Measurements from ENCODE around the gene TMEM132C.

TMEM132C gene

DNA sequence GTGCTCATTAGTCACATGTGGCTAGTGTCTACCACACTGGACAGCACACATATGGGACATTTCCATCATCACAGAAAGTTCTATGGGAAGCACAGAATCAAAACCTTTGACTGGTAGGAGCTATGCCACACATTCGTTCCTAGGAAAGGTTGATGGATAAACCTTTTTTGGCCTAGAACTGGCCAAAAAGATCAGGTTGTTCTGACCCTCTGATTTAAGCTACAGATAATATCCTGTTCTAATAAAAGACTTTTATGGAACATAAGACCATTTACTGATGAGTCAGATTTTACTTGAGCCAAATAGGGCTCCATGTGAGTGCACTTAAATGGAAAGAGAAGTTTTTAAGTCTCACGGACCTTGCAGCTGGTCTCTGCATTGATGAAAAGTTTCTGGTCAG is 413.6 kb downstream of the TMEM132C start:
- no peak for FAIRE-seq

DNA sequence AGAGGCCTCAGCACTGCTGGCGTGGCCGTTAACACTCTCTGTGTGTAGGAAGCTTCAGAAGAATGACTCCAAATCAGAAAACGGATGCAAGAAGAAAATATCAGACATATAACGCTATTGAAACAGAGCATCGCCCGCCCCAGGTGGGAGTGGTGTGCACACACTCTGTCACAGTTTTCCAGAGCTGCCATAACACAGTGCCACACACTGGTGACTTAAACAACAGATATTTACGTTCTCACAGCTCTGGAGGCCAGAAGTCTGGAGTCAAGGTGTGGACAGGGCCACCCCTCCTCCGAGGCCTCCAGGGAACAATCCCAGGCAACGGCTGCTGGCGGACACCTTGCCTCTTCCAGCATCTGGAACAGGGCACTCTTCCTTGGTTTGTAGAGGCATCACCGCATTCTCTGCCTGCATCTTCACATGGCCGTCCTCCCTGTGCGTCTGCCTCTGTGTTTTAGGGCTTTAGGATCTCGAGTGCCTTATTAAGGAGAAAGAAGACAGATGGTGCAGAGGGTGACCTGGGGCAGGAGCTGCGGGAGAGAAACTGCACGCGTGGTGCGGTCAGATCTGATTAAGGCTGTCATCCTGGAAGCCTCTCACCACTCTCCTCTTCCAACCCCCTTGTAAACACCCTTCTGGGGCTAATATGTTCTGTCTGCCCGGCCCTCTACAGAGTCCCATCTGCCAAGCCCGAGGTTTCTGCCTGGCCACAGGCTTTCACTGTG is 415.7 kb downstream of the TMEM132C start:
- FAIRE-seq: no peak

DNA sequence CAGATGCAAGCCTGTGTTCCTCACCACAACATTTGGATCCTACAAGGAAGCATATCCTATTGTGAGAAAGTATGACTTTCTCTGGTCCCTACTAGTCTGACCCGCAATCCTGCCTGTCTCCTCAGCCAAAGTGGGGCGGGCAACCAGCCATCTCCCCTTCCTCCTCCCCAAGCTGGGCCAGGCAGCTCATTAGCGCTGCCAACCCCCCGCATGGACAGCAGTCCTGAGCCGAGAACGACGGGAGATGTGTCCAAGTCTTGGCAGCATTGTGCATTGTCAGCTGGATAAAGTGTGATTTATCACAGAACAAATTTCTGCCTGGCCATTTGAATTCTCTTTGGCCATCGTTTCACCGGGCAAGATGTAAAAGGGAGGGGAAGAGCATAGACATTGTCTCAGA is 417.4 kb downstream of the TMEM132C start:
- FAIRE-seq: no peak

DNA sequence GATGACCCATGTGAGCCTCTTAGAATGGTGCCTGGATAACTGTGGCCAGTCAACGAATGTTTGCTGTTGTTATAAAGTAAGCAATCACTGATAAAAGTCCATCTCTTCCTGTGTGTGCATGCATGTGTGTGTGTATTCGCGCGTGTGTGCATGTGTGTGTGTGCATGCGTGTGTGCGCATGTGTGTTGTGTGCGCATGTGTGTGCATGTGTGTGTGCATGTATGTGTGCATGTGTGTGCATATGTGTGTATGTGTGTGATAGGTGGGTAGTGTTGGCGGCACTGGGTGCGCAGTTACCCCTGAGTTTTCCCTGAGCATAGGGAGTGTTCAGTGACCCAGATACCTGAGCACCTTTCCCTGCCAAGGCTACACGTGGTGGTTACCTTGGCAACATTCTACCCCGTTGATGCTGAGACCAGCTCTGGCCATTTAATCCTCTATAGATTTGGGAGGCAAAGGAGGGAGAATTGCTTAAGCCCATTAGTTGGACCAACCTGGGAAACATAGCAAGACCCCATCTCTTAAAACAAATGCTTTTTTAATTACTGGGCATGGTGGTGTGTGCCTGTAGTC is 419.0 kb downstream of the TMEM132C start:
- FAIRE-seq: no peak

DNA sequence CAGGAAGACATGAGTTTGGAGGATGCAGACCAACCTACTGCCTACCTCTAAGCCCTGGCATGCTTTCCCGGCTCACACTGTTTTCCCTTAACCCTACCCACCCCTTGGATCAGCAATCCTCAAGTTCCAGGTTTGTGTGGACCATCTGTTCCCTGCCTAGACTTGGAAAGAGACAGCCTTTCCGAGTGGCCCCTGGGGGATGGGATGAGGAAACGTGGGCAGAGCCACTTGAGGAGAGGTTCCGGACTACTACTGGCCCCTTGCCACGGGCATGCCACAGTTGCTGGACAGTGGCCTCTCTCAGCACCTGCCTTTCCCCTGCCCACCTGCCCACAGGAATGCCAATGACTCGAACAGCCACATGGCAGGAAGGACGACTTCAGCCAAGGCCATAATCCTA is 420.9 kb downstream of the TMEM132C start:
- no peak for FAIRE-seq

DNA sequence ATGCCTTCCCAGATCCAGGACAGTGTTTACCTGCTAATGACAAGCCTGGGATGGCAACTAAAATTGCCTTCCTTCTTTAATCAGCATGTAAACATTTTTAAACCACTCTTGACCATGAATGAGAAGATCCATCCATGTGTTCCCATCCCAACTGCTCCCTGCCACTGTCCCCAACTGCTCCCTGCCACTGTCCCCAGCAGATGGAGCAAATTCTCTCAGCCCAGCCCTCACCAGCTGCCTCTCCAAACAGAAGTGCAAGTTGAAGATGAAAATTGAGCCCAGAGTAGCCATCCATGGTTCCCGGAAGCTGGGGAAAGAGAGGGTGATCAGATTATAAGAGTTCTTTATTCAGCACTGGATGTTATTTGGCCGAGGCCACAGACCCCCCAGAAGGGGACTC is 423.7 kb downstream of the TMEM132C start:
- FAIRE-seq: no peak

DNA sequence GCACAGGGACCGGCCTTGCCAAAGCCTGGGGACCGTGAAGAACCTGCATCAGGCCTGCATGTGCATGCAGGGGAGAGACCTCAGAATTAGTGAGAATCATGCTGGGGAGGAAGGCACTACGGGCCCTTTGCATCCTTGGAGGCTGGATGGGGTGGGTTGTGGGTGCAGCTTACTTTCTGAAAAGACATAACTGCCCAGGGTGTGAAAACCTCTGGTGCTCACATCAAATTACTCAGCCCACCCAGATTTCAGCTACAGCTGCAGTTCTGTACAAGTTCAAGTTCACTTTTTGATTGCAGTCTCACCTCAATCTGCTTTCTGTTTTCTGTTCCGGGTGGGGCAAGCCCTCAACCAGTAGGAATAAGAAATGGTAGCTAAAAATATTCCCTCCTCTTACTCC is 426.1 kb downstream of the TMEM132C start:
- FAIRE-seq: no peak

DNA sequence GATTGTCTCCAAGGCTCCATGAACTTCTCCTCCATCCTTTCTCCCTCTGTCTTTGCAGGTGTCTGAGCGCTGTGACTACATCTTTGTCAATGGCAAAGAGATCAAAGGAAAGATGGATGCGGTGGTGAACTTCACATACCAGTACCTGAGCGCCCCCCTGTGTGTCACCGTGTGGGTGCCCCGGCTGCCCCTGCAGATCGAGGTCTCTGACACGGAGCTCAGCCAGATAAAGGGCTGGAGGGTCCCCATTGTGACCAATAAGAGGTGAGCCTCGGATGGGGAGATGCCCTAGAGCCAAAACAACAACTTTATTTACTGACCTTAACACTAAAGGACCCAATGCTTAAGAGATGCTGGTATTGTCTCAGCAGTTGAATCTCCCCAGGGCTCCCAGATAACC is 426.8 kb downstream of the TMEM132C start:
- no peak for FAIRE-seq

DNA sequence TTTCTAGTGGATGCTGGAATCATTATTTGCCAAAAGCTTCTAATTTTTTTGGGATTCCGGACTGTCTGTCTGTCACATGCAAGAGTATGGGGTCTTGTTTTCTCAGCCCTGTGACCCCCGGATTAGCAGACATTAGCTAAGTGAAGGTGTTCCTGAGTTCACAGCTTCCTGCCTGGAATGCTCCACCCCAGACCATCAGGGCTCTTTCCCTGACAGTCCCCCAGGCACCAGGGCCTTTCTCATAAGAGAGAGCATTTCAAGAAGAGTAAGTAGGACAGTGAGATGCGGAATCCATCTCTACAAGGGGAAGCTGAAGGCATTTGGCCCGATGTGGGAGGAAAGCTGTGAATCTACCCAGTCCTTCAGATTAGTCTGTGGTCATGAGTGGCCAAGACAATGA is 427.5 kb downstream of the TMEM132C start:
- no peak for FAIRE-seq

DNA sequence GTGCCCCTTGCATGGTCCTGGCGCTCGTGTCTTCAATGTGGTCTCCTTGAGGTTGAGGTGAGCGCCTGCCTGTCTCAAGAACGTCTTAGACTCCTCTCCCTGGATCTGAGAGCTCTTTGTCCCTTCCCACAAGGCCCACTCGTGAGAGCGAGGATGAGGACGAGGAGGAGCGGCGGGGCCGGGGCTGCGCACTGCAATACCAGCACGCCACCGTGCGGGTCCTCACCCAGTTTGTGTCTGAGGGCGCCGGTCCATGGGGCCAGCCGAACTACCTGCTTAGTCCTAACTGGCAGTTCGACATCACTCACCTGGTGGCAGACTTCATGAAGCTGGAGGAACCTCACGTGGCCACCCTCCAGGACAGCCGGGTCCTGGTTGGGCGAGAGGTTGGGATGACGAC is 428.7 kb downstream of the TMEM132C start:
- no peak for FAIRE-seq

DNA sequence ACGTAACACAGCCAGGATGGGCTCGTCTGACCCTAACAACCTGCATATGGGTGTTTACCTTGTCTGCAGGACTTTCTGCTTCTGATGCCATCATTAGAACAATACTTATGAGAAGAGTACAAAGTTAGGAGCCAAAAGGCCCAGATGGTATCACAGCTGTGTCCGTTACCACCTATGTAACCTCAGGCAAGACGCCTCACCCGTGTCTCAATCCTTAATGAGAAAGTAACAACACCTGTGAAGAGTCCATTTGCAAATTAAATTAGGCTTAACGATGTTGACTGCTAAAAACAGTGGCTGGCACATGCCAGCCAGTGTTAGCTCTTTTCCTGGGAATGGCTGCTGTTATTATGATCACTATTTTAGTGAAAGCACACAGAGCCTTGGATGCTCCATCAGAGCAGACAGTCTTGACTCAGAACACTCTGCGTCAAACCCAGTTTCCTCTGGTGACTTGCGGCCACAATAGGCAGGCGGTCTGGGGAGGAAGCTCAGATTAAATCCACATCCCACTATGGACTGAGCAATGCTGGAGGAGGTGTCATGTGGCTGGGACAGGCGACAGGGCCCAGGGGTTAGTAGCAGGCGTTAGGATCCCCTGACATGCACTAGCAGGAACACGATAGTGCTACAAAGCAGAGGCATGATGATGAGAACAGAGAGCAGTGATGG is 431.5 kb downstream of the TMEM132C start:
- FAIRE-seq: no peak

DNA sequence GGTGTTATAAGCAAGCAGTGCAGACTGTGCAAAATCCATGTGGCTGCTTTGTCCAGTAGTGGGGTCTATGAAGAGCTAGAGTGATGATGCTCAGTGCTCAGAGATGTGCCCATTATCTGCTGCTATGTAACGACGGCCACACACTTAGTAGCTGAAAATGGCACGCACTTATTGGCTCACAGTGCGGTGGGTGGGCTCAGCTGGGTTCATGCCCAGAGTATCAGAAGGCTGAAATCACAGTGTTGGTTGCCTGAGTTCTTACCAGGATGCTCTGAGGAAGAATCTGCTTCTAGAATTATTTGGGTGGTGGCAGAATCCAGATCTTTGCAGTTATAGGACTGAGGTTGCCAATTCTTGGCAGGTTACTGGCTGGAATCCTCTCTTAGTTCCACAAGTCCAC is 432.1 kb downstream of the TMEM132C start:
- FAIRE-seq: no peak

DNA sequence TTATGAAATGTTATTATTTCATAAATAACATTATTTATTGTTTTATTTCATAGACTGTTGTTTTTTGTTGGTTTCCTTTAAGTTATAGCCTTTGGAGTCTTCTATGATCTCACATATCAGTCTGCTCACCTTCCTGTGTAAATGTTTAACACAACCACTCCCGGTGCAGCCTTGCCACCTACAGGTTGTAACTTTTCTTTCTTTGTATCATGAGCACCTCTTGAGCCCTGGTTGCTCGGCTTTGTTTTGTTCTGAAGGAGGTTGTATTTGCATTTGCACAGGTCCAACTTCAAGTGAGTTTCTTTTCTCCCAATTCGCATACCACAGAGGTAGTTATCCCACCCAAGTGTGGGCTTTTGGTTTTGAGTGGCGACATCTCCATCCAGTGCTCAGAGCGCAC is 435.4 kb downstream of the TMEM132C start:
- no peak for FAIRE-seq

DNA sequence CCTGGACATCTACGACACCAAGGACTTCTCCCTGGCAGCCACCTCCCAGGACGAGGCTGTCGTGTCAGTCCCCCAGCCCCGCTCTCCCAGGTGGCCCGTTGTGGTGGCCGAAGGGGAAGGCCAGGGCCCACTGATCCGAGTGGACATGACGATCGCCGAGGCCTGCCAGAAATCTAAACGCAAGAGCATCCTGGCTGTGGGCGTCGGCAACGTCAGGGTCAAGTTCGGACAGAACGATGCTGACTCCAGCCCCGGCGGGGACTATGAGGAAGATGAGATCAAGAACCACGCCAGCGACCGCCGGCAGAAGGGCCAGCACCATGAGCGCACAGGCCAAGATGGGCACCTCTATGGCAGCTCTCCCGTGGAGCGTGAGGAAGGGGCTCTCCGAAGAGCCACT is 438.2 kb downstream of the TMEM132C start:
- FAIRE-seq: no peak

DNA sequence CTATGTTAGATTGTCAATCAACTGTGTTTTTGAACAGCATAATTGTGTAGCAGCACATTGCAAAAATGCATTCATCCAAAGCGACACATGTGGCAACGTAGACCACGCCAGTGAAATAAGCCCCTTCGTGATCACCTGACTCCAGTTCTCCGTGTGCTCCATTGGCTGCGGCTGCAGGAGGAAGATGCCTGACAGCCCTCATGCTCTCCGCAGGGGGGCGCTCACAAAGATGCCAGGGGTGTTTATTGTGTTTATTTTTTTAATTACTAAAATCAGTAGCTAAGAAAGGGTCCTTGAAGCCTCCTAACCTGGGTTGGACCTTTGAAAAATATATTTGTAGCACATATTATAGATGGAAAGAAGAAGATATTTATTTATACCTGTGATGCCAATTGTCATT is 440.5 kb downstream of the TMEM132C start:
- FAIRE-seq: no peak

DNA sequence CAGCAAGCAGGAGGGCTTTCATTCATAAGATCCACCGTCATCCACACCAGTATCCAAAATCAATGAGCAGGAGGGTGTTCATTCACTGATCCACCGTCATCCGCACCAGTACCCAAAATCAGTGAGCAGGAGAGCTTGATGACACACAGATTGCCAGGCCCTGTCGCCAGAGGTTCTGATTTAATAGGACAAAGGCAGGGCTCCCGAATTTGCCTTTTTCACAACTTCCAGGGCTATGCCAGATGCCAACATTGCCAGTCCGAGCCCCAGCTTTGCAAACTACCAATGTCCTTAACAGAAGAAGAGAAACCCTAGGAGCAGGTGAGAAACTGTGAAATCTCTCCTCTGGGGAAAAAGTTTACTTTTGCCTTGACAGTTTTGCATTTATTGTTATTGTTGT is 441.8 kb downstream of the TMEM132C start:
- FAIRE-seq: no peak

DNA sequence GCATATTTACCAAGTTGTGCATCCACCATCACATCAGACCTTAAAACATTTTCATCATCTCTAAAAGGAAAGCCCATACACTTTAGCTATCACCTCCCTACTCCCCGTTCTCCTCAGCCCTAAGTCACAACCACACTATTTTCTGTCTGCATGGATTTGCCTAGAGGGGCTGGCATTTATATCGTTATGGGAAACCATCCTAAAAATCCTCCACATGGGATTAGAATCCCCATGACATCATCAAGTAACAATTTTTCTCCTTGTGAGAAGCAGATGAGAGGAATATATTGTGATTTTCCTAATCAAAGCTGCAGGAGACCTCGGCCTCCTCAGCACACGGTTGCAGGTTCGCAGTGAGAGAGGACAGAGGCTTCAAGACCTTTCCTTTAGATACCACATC is 442.7 kb downstream of the TMEM132C start:
- no peak for FAIRE-seq

DNA sequence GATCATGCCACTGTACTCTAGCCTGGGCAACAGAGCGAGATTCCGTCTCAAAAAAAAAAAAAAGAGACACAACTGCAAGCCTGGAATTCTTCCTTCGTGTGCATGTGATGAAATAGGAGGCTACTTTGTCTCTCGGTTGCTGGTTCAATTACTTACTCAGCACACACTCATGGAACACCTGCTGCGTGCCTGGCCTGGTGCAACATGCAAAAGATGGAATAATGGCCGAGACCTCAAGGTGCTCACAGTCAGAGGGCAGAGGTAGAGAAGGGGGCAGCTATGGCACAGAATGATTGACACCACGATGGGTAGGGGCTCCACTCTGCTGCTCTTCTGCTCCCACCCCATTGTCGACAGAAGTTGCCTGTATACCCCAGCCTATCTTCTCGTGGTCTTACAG is 444.5 kb downstream of the TMEM132C start:
- FAIRE-seq: no peak

DNA sequence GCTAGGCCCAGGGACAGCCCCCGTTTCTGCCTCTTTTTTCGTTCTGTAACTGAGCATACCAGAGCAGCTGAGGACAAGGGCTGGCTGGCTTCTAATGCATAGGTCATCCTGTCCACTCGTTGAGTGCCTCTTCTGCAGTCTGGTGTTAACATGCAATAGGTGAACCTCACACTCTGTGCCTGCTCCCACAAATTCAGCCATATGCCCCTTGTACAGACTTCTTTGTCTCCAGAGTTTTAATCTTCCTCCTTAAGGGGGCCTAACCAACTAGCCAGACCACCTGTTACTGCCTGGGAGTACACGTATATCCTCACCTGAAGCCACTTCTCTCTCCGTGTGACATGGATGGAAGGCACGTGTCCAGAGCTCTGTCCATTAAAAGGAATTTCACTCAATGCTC is 445.7 kb downstream of the TMEM132C start:
- FAIRE-seq: no peak

DNA sequence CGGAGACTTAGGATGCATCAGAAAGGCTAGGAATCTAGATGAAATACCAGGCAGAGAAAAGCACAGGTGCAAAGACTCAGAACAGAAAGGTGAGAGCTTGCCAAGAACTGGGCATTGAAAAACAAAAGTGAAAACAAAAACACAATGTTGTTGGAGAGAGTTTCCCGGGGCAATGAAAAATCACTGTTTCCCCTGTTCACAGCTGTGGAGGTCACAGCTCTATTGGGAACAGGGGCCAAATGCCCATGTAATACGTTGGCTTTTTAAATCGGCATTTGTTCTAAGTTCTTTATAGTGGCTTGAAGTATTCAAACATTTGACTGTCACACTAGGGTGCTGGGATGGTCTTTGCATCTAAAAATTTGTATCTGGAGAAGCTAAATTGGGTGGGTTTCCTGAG is 448.5 kb downstream of the TMEM132C start:
- FAIRE-seq: no peak

DNA sequence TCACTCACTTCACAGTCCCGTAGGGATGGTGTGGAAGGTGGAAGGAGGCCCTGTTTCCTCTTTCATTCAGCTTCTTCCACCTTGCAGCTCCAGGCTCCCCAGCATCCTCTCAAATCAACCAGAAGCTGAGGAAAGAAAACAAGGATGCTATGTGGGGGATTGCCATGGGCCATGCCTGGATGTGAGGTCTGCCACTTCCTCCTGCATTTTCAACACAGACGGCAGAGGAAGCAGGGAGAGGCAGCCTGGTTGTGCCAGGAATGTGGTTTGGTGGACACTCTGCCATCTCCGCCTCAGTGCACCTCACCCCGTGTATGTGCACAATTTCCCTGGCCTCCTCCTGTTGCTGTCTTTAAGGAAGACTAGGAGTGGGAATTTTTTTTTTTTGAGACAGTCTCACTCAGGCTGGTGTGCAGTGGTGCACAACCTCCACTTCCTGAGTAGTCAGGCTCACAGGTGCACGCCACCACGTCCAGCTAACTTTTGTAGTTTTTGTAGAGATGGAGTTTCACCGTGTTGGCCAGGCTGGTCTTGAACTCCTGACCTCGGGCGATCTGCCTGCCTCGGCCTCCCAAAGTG is 457.6 kb downstream of the TMEM132C start:
- FAIRE-seq: no peak

DNA sequence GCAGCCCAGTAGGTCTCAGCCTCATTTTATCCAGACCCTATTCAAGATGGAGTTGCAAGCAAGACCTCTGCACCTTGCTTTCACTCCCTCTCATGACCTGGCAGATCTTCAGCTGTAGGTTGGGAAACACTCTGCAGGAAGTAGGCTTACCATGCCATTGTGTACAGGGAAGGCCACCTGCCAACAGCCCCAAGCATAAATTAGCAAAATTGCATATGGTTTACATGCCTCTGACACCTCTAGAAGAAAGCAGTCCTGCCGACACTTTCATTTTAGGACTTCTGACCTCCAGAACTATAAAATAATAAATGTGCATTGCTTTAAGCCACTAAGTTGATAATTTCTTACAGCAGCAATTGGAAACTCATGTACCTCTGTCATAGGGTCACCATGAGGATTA is 459.9 kb downstream of the TMEM132C start:
- no peak for FAIRE-seq

DNA sequence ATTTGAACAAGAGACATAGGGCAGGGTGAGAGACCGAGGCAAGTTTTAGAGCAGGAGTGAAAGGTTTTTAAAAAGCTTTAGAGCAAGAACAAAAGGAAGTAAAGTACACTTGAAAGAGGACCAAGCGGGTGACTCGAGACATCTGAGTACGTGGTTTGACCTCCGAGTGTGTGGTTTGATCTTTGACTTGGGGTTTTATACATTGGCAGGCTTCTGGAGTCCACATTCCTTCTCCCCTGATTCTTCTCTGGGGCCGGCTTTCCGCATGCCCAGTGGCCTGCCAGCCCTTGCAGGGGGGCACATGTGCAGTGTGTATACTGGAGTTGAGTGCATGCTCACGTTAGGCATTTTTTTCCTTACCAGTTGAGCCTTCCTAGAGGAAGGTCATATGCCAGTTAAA is 460.5 kb downstream of the TMEM132C start:
- FAIRE-seq: no peak

DNA sequence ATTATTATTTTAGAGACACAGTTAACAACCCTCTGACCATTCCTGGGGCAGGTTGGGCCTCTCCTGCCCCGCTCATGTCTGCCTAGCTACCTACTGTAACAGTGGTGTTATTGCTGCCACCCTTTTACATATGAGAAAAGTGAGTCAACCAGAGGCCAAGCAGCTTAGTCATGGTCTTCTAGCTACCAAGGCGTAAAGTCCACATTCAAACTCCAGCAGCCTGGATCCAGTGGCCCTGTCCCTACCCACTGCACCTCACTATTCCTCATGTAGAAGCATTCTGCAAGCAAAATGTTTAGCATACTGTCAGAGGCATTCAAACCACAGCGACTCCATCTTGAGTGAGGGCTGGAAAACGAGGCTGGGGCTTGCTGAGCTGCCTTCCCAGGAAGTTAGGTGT is 461.0 kb downstream of the TMEM132C start:
- no peak for FAIRE-seq

All from A204.1 (cell line).